PC-9 (cell line): ENCODE measurements around the gene DPYD. TPM values are rescaled to one million over a fixed set of nuclear protein-coding genes. Genes with fewer than 3 reads are reported as not detected.

Experiments used
- BruUV-seq: library from RNA; stranded (reverse); fragments of 400-500 nt; replicated peaks from 2 replicates; lab custom pipeline; 2021; lab: Mats Ljungman, UMichigan
- CTCF ChIA-PET: fragments of 300-600 bp; sonication (Branson Sonifier 250); formaldehyde crosslinking; loops from one replicate; lab custom pipeline; 2022; ENCODE audit warnings: antibody characterized with exemption; lab: Charles Lee
- POLR2A ChIA-PET: fragments of 300-600 bp; sonication (Branson Sonifier 250); formaldehyde crosslinking; loops from one replicate; lab custom pipeline; 2022; ENCODE audit warnings: antibody characterized with exemption; ENCODE audit not compliant: unreplicated experiment; lab: Charles Lee
- DNase-seq, 2 experiments: peaks; one replicate each; pipeline versions ENCODE4 v3.0.0 to v3.0.0-alpha.2; 2015 to 2022; ENCODE audit warnings: mixed read lengths in 1 of 2
- H2AFZ ChIP-seq: fragments of 200-600 bp; sonication (generic); 2 replicates; pipeline ENCODE4 v1.8.1; 2017; ENCODE audit warnings: antibody characterized with exemption
- H3F3A ChIP-seq: fragments of 200-600 bp; sonication (generic); 2 replicates; pipeline ENCODE4 v1.8.1; 2017; ENCODE audit warnings: antibody characterized with exemption, mild to moderate bottlenecking, low read depth; ENCODE audit not compliant: insufficient read depth
- H3K27ac ChIP-seq: fragments of 200-600 bp; sonication (generic); 2 replicates; pipeline ENCODE4 v1.6.1; 2016; ENCODE audit warnings: mixed run types
- H3K27me3 ChIP-seq: fragments of 200-600 bp; sonication (generic); 2 replicates; pipeline ENCODE4 v1.6.1; 2016; ENCODE audit warnings: low read depth, mixed run types; ENCODE audit not compliant: insufficient read depth
- H3K36me3 ChIP-seq: fragments of 200-600 bp; sonication (generic); 2 replicates; pipeline ENCODE4 v1.6.1; 2016; ENCODE audit warnings: low read depth, mixed run types
- H3K4me1 ChIP-seq: fragments of 200-600 bp; sonication (generic); replicated peaks from 2 replicates; pipeline ENCODE4 v1.6.1; 2016; ENCODE audit warnings: mixed run types; ENCODE audit not compliant: insufficient read depth
- H3K4me2 ChIP-seq: fragments of 200-600 bp; sonication (generic); 2 replicates; pipeline ENCODE4 v1.6.1; 2017; ENCODE audit warnings: mixed run types
- H3K4me3 ChIP-seq: fragments of 200-600 bp; sonication (generic); 2 replicates; pipeline ENCODE4 v1.6.1; 2016; ENCODE audit warnings: mixed run types
- H3K79me2 ChIP-seq: fragments of 200-600 bp; sonication (generic); 2 replicates; pipeline ENCODE4 v1.6.1; 2017; ENCODE audit warnings: low read depth, mixed run types
- H3K9me2 ChIP-seq: fragments of 200-600 bp; sonication (generic); 2 replicates; pipeline ENCODE4 v1.8.1; 2017; ENCODE audit warnings: mild to moderate bottlenecking; ENCODE audit not compliant: insufficient read depth
- H3K9me3 ChIP-seq: fragments of 200-600 bp; sonication (generic); 2 replicates; pipeline ENCODE4 v1.8.1; 2016; ENCODE audit warnings: low read depth; ENCODE audit not compliant: insufficient read depth
- H4K20me1 ChIP-seq: fragments of 200-600 bp; sonication (generic); 2 replicates; pipeline ENCODE4 v1.8.1; 2017; ENCODE audit not compliant: insufficient read depth
- EZH2 ChIP-seq: fragments of 200-600 bp; sonication (generic); IDR thresholded peaks from 2 replicates; pipeline ENCODE4 v1.8.0; 2017; ENCODE audit warnings: antibody characterized with exemption, low read depth
- intact Hi-C: fragments of 100-400 bp; cut with micrococcal nuclease; formaldehyde crosslinking; loops from one replicate; pipeline ENCODE4 v1.10.0; 2022; ENCODE audit not compliant: unreplicated experiment
- total RNA-seq: library from RNA; stranded (reverse); gene quantifications from 2 replicates; pipeline ENCODE4 v1.2.3, GENCODE V29; 2021
- TF ChIP-seq, protein P1 (sequence below): fragments of 200-600 bp; sonication (generic); conservative IDR thresholded peaks from 2 replicates; pipeline ENCODE4 v1.6.1; 2017; ENCODE audit warnings: mixed run types, antibody characterized with exemption, mild to moderate bottlenecking, moderate library complexity

Gene DPYD
- total RNA-seq, 1 experiment from 2014 or later, result 24.1 TPM

DNA sequence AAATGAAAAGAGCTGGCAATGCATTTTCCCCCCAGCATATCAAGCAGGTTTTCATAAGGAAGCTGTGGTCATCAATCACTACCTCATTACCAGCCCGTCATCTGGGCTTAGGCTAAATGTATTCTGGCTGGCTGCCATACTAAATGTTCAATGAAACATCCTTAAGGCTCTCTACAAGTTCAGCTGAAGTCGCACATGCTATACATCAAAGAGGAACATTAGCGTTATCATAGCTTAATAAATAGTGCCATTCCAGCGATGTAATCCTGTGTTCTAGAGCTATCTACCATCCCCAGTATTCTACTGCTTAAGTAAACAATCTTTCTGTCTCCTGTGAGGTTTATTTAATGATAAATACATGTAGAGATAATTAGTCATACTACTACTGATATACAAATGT, 288.8 kb downstream of the DPYD start:
- TF ChIP-seq, protein P1, sequence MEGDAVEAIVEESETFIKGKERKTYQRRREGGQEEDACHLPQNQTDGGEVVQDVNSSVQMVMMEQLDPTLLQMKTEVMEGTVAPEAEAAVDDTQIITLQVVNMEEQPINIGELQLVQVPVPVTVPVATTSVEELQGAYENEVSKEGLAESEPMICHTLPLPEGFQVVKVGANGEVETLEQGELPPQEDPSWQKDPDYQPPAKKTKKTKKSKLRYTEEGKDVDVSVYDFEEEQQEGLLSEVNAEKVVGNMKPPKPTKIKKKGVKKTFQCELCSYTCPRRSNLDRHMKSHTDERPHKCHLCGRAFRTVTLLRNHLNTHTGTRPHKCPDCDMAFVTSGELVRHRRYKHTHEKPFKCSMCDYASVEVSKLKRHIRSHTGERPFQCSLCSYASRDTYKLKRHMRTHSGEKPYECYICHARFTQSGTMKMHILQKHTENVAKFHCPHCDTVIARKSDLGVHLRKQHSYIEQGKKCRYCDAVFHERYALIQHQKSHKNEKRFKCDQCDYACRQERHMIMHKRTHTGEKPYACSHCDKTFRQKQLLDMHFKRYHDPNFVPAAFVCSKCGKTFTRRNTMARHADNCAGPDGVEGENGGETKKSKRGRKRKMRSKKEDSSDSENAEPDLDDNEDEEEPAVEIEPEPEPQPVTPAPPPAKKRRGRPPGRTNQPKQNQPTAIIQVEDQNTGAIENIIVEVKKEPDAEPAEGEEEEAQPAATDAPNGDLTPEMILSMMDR, result no peak
- no peak for TF ChIP-seq EZH2
- Histone ChIP-seq H3K36me3 (no peaks in the 10 kb centered on the region), H3K9me3 (no peaks in the 10 kb centered on the region), H3K79me2 (no peaks in the 10 kb centered on the region), H3K27ac (no peak overlapping the region), H4K20me1 (no peaks in the 10 kb centered on the region), H3K4me2 (no peak overlapping the region), H3K9me2 (no peaks in the 10 kb centered on the region), H3F3A (no peaks in the 10 kb centered on the region), H3K4me3 (no peak overlapping the region), H3K27me3 (no peaks in the 10 kb centered on the region), H3K4me1 (no peaks in the 10 kb centered on the region), H2AFZ (no peak overlapping the region)
- BruUV-seq, result no TSS peak
- no peak for DNase-seq
- intact Hi-C loops, result no loop called here
- ChIA-PET CTCF (no interaction called here), POLR2A (no interaction called here)

DNA sequence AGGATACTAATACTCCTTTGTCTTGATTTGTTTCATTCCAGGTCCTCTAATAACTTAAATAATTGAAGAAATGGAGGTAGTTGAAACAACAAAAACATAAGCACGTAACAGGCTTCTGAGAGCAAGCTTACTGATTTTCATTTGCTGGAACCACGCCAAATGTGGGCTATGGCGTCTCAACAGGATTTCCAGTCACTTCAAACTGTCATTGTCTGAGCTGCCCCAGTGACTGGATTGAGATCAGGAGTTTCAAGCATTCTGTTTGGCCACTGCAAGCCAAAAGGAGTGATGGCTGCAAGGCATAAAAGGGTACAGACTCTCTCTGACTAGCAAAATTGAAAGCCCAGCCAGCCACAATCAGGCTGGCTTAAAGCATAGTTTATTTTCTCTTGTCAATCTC, 289.9 kb downstream of the DPYD start:
- Histone ChIP-seq H3K4me3 (no peak overlapping the region), H3K79me2 (no peaks in the 10 kb centered on the region), H3F3A (no peaks in the 10 kb centered on the region), H4K20me1 (no peaks in the 10 kb centered on the region), H3K9me2 (no peaks in the 10 kb centered on the region), H3K9me3 (no peaks in the 10 kb centered on the region), H2AFZ (no peak overlapping the region), H3K36me3 (no peaks in the 10 kb centered on the region), H3K4me2 (no peak overlapping the region), H3K27ac (no peak overlapping the region), H3K27me3 (no peaks in the 10 kb centered on the region), H3K4me1 (no peaks in the 10 kb centered on the region)
- no TSS peak for BruUV-seq
- POLR2A ChIA-PET, result interaction anchor here (0.6 kb wide), 1 partner anchor 1263 kb away, joined by 5 read pairs; no protein-coding TSS in a partner anchor
- no peak for DNase-seq
- CTCF ChIA-PET, result no interaction called here
- intact Hi-C loops, result no loop called here
- no peak for TF ChIP-seq EZH2
- TF ChIP-seq, protein P1, result no peak

DNA sequence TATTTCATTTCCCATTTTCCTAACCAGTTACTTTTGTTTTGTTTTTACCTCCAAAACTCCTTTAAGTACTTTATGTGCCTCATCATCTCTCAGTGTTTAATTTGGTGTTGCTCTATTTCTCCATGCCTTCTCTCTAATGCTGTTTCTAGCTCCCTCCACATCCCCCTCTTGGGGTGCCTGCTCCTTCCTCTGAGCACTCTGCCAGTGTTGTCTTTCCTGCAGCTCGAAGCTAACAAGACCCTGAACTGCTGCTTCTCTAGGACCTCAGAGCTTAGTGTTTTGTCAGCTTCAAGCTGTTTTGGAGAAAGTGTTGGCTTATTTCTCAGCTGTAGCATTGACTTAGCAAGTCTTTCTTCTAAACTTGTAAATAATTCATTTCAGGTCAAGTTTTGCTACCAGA, 290.6 kb downstream of the DPYD start:
- POLR2A ChIA-PET, result no interaction called here
- no peak for DNase-seq
- no peaks in the 10 kb centered on the region for H3K27me3 ChIP-seq
- no peaks in the 10 kb centered on the region for H3F3A ChIP-seq
- no peaks in the 10 kb centered on the region for H4K20me1 ChIP-seq
- no peak overlapping the region for H3K27ac ChIP-seq
- intact Hi-C loops, result no loop called here
- no peaks in the 10 kb centered on the region for H3K4me1 ChIP-seq
- H3K79me2 ChIP-seq, result no peaks in the 10 kb centered on the region
- no peak overlapping the region for H3K4me3 ChIP-seq
- no TSS peak for BruUV-seq
- no peaks in the 10 kb centered on the region for H3K9me3 ChIP-seq
- no peaks in the 10 kb centered on the region for H3K9me2 ChIP-seq
- no peak overlapping the region for H2AFZ ChIP-seq
- H3K36me3 ChIP-seq, result no peaks in the 10 kb centered on the region
- TF ChIP-seq, protein P1, result no peak
- no peak for TF ChIP-seq EZH2
- CTCF ChIA-PET, result no interaction called here
- no peak overlapping the region for H3K4me2 ChIP-seq
